ENCODE data around the gene ZNF624.
A peak's percentile ranks its signal among the peaks of the same experiment; 100 is the strongest.

The ZNF624 gene

DNA sequence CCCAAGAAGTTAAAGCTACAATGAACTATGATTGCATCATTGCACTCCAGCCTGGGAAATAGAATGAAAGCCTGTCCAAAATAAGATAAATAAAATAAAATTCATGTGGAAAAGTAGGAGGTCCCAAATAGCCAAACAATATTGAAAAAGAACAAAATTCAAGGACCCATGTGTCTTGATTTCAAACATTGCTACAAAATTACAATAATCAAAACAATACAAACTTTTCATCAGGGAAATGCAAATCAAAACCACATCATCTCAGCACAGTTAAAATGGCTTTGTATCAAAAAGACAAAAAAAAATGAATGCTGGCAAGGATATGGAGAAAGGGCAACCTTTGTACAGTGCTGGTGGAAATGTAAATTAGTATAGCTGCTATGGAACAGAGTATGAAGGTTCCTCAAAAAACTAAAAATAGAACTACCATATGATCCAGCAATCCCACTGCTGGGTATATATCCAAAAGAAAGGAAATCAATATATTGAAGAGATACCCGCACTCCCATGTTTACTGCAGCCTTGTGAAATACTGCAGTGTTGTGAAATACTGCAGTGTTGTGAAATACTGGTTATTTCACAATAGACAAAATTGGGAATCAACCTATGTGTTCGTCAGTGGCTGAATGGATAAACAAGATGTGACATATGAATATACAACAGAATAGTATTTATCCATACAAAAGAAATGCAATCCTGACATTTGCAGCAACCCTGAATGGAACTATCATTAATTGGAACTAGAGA, 60.1 kb downstream of the ZNF624 start:
- no peak for DNase-seq (ENCODE audit: low read depth in 2 of 2)

DNA sequence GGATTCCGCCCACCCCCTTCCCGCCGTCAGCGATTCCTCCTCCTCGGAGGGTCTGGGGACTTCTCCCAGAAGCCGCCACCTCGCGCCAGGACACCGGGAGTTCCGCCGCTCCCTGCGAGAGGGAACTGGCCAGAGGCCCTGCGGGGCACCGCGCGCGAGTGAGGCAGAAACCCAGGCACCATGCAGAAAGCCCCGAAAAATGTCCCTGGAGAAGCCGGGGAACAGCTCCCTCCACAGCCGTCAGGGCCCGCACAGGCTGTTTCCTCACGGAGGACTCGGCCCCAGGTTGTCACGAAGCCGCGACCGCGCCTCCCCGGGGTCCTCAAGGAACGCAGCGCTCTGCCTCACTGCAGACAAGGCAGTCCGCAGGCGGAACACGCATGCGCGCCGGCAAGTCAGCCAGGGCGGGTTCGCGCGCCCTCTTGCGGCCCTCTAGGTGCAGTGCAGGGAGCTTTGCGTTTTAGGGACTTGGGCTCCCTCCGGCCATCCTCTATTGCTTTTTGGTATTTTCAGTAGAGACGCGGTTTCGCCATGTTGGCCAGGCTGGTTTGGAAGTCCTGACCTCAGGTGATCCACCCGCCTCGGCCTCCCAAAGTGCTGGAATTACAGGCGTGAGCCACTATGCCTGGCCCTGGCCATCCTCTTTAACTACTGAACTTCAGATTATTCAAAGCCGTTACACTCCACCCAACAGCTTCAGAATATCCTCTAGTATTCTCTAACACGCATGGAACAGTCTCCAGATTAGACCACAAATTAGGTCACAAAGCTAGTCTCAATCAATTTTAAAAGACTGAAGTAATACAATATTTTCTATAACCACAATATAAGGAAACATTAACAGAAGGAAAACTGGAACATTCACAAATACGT, 64.3 kb downstream of the ZNF624 start:
- peak; percentile 85 to 87 for DNase-seq (ENCODE audit: low read depth in 2 of 2)

DNA sequence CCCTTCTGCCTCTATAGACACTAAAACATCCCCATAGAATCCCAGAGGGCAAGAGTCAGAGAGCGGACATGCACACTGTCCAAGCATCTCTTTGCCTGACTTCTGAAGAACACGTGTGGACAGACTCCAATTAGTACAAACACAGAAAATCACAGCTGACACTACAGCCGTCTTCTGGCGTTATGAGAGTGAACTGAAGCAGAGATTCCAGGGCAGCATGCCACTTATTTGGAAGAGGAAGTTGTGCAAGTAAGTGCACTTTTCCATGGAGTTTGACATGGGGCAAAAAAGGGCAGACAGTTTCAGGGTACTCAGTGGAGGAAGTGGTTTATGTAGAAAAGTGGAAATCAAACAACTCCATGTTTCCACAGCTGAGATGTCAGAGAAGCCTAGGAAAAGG, 67.9 kb downstream of the ZNF624 start:
- DNase-seq (ENCODE audit: low read depth in 2 of 2) = no peak

DNA sequence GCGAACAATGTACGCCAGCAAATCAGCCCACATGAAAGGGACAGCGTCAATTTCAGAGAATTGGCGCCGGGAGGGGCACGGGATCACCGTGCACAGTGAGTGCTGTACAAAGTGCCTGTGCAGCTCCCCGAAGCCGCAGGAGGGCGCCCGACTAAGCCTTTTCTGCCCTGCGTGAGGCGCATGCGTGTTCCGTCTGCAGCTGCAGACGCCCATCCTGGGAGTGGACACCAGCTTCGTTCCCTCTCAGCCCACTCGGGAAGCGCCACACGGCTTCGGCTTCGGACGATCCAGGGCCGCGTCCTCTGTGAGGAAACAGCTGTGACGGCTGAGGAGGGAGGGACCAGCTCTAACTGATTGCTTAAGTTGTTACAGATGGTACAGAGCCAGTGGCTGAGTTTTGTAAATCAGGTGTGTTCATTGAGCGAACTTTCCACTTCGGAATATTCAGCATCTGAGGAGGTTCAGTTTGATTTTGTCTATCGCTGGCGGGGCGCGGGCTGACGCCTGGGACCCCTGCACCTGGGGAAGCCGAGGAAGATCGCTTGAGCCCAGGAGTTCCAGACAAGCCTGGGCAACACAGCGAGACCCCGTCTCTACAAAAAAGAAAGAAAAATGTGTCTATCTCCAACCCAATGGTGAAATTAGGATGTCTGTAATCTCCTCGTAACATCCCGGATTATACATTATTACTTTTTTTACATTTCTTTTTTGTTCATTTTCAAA, 69.2 kb downstream of the ZNF624 start:
- DNase-seq (ENCODE audit: low read depth in 2 of 2) = peak; percentile 79 to 87

DNA sequence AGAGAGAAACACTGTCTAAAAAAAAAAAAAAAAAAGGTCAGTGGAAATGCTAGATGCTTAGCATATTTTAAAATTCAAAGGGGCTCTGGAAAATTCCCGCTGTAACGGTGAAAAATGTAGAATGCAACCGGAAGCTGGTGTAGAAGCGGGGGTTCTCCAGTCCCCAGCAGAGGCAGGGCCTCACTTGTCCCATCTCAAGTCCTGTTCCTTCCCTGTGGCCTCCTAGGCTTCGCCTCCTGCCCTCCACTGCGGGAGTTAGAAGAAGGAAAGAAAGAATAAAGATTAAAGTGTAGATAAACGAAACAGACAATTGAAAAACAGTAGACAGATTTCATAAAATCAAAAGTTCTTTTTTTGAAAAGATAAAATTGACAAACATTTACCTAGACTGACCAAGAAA, 69.9 kb downstream of the ZNF624 start:
- no peak for DNase-seq (ENCODE audit: low read depth in 2 of 2)

DNA sequence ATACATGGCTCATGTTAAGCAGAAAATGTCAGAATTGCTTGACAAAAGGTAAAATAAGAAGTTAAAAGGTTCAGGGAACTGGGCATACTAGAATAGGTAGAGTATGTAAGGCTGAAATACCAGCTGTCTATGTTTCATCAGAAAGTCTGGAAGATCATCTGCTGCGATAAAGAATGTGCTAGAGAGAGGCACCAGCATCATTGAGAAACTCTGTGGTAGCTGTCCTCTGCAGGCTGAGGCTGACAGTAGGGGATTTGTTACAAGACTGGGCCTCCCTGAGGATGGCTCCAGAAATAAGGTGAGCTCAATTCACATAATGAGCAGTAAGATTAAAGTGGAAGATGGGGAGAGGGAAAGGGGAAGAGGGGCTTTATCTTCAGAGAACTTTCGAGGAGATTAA, 80.2 kb downstream of the ZNF624 start:
- DNase-seq (ENCODE audit: low read depth in 2 of 2) = no peak

Measured in stimulated activated CD8-positive, alpha-beta memory T cell treated with anti-CD3 and anti-CD28 coated beads, Interleukin-2, amount 100 ng/mL, for 1 hour (primary cell).